A549 treated with CpdA at 1 μM for 4 hours (cell line): ENCODE measurements around the gene COL9A1. TPM values are rescaled to one million over a fixed set of nuclear protein-coding genes. Genes with fewer than 3 reads are reported as not detected.

ENCODE experiments used
- total RNA-seq: library from RNA; stranded (reverse); fragments of 200-300 nt; extraction: Qiagen RNA extraction; gene quantifications from 5 replicates; pipeline ENCODE4 v1.2.3, GENCODE V29; 2022; ENCODE audit warnings: low read depth

COL9A1 gene
- total RNA-seq, result 0.07 to 0.09 TPM in 2 of 5 replicates, not detected in the others

GRCh38 chr6:70303034-70303525 is at the start of gene COL9A1:
Gene COL9A1 (minus strand): TSS chr6:70303084. CDS start chr6:70302924, 160 bp downstream.

Other genes starting within 250 kb of the COL9A1 start
- 8.6 to 10.1 TPM (median 9.1 TPM) in 5 replicates for gene FAM135A, start 110.4 kb upstream of the COL9A1 start, total RNA-seq